MM.1S (cell line): ENCODE measurements around the gene RGS12.

Experiments used
- CTCF ChIP-seq: fragments of 300-600 bp; sonication (generic); IDR thresholded peaks from 2 replicates; pipeline ENCODE4 v1.5.1; 2016; ENCODE audit warnings: antibody characterized with exemption, low read length, mixed read lengths
- EZH2 ChIP-seq: fragments of 300-600 bp; sonication (generic); optimal IDR thresholded peaks from 2 replicates; pipeline ENCODE3; 2017; ENCODE audit warnings: low read depth, mild to moderate bottlenecking, antibody characterized with exemption, low read length, mixed read lengths

- TF ChIP-seq CTCF = no peak
- TF ChIP-seq EZH2 = no peak
Measured at GRCh38 chr4:3331511-3332394, 38.9 kb downstream of the RGS12 start.
